NCI-H1417 treated with DMSO at 0.1 percent for 48 hours (cell line): ENCODE data around the gene GNA14.
"Not testable (repeated sequence)": the region's sequence is repeated elsewhere in the genome, so short reads cannot be mapped to it uniquely, and the experiment has no call there.

Experiments
- DNase-seq: peaks from one replicate; lab custom pipeline; 2025; lab: John Stamatoyannopoulos, UW

Gene GNA14

GRCh38 chr9:77449240-77450084 lies 198.7 kb downstream of the GNA14 start:
- DNase-seq = no peak

GRCh38 chr9:77447646-77448045 lies 200.5 kb downstream of the GNA14 start:
- no peak for DNase-seq

GRCh38 chr9:77442436-77442835 lies 205.7 kb downstream of the GNA14 start:
- DNase-seq = no peak

- DNase-seq = not testable (repeated sequence)
Observed at GRCh38 chr9:77441124-77441523, 207.0 kb downstream of the GNA14 start.

- DNase-seq = peak; percentile 49
Observed at GRCh38 chr9:77440057-77440456, 208.1 kb downstream of the GNA14 start.

- DNase-seq = no peak
Observed at GRCh38 chr9:77438653-77439052, 209.5 kb downstream of the GNA14 start.

- DNase-seq = no peak
Observed at GRCh38 chr9:77435688-77436087, 212.4 kb downstream of the GNA14 start.

GRCh38 chr9:77435277-77435676 lies 212.8 kb downstream of the GNA14 start:
- no peak for DNase-seq

GRCh38 chr9:77433675-77434445 lies 214.3 kb downstream of the GNA14 start:
- no peak for DNase-seq

- DNase-seq = no peak
Observed at GRCh38 chr9:77432053-77432452, 216.1 kb downstream of the GNA14 start.

- no peak for DNase-seq
Observed at GRCh38 chr9:77429928-77430327, 218.2 kb downstream of the GNA14 start.

GRCh38 chr9:77427256-77427927 lies 220.7 kb downstream of the GNA14 start:
- DNase-seq = no peak

- DNase-seq = no peak
Observed at GRCh38 chr9:77426712-77427111, 221.4 kb downstream of the GNA14 start.

GRCh38 chr9:77424993-77425392 lies 223.1 kb downstream of the GNA14 start:
- DNase-seq = no peak

GRCh38 chr9:77423841-77424240 lies 224.3 kb downstream of the GNA14 start:
- no peak for DNase-seq

GRCh38 chr9:77422969-77423368 lies 225.2 kb downstream of the GNA14 start:
- no peak for DNase-seq

GRCh38 chr9:77421506-77422265 lies 226.4 kb downstream of the GNA14 start:
- DNase-seq = no peak

GRCh38 chr9:77420641-77421040 lies 227.5 kb downstream of the GNA14 start:
- no peak for DNase-seq

- DNase-seq = no peak
Observed at GRCh38 chr9:77418226-77418625, 229.9 kb downstream of the GNA14 start.

- DNase-seq = no peak
Observed at GRCh38 chr9:77417566-77417965, 230.6 kb downstream of the GNA14 start.

- DNase-seq = not testable (repeated sequence)
Observed at GRCh38 chr9:77408521-77408920, 239.6 kb downstream of the GNA14 start.

- no peak for DNase-seq
Observed at GRCh38 chr9:77403239-77403638, 244.9 kb downstream of the GNA14 start.
